ENCODE measurements around the gene SLC25A22. TPM values are rescaled to one million over a fixed set of nuclear protein-coding genes. Genes with fewer than 3 reads are reported as not detected.
A peak's percentile ranks its signal among the peaks of the same experiment; 100 is the strongest.

SLC25A22 gene
- total and polyA plus RNA-seq, 4 experiments from 2014 or later, result 9.4 to 24.1 (median 18.7) TPM

- CTCF ChIA-PET (ENCODE audit: partially characterized antibody), result interaction anchor here (2.4 to 3.6 kb wide), 2 partner anchors 10 to 14 kb away, joined by 6 to 9 read pairs; no protein-coding TSS in a partner anchor
- H3K27ac ChIP-seq (ENCODE audit: low read depth, low read length), result no peak overlapping the region
- peaks cover 12% of the 10 kb centered on the region for H3K4me1 ChIP-seq (ENCODE audit: insufficient read depth, low read length)
- Mint-ChIP-seq H3K9me3 (peaks cover 0 to 2% (median 0%) of the 10 kb centered on the region in 8 donors), H3K27me3 (no peaks in the 10 kb centered on the region), H3K4me1 (peaks cover 0 to 12% (median 5%) of the 10 kb centered on the region in 4 donors), H3K4me3 (no peak overlapping the region), H3K36me3 (peaks cover 0 to 3% of the 10 kb centered on the region in 2 donors), H3K27ac (no peak overlapping the region)
- POLR2A ChIA-PET (ENCODE audit: partially characterized antibody), result no interaction called here
- intact Hi-C loops (cut with micrococcal nuclease), result no loop called here
- peak in 1 of 5 donors; percentile 22 for DNase-seq
- no peaks in the 10 kb centered on the region for H3K27me3 ChIP-seq (ENCODE audit: insufficient read depth, low read length)
- no peaks in the 10 kb centered on the region for H3K9me3 ChIP-seq (ENCODE audit: control insufficient read depth in 1 of 2, low read length in 2 of 2)
- no peak overlapping the region for H3K4me3 ChIP-seq (ENCODE audit: low read length in 2 of 2)
- H3K36me3 ChIP-seq (ENCODE audit: insufficient read depth, low read length), result no peaks in the 10 kb centered on the region
These were observed 15.6 kb downstream of the SLC25A22 start for GRCh38 chr11:782264-783174.

DNA sequence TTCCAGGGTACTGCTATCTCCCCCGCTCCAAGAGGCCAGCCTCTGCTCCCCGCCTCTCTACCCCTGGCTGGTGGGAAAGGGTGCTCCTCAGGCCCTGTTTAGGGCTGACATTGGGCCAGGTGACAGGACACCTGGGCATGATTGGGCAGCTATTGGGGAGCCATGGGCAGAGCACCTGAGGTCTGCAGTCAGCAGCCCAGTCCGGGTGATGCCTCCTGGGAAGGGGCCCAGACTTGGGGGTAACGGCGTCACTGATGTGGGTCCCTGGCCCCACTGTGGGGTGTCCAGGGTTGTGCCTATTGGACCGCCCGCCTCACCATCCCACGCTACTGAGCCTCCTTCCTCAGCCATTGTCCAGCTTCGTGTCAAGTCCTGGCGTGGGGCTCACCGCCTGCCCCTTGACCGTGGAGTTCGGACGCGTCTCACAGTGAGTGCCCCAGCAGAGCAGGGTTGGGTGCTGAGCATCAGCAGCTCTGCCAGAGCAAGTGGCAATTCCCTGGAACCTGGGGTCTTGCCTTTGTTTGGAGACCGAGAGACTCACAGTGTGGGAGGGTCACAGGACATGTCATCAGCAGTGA, 18.0 kb downstream of the SLC25A22 start:
- Histone ChIP-seq H3K27me3 (ENCODE audit: insufficient read depth, low read length) (no peaks in the 10 kb centered on the region), H3K4me3 (ENCODE audit: low read length in 2 of 2) (no peak overlapping the region), H3K27ac (ENCODE audit: low read depth, low read length) (no peak overlapping the region), H3K4me1 (ENCODE audit: insufficient read depth, low read length) (peaks cover 29% of the 10 kb centered on the region), H3K9me3 (ENCODE audit: control insufficient read depth in 1 of 2, low read length in 2 of 2) (no peaks in the 10 kb centered on the region), H3K36me3 (ENCODE audit: insufficient read depth, low read length) (no peaks in the 10 kb centered on the region)
- intact Hi-C loops (cut with micrococcal nuclease), result no loop called here
- DNase-seq, result no peak
- H3K4me3 Mint-ChIP-seq, result peak overlapping the region in 2 of 8 donors; percentile 17 to 43
- POLR2A ChIA-PET (ENCODE audit: partially characterized antibody), result no interaction called here
- no peak overlapping the region for H3K27ac Mint-ChIP-seq
- CTCF ChIA-PET (ENCODE audit: partially characterized antibody), result no interaction called here
- H3K9me3 Mint-ChIP-seq, result peaks cover 0 to 2% (median 0%) of the 10 kb centered on the region in 8 donors
- H3K4me1 Mint-ChIP-seq, result peaks cover 1 to 29% (median 9%) of the 10 kb centered on the region in 4 donors
- peaks cover 0 to 7% of the 10 kb centered on the region in 2 donors for H3K36me3 Mint-ChIP-seq
- H3K27me3 Mint-ChIP-seq, result no peaks in the 10 kb centered on the region

- POLR2A ChIA-PET (ENCODE audit: partially characterized antibody), result interaction anchor here (0.6 to 3.6 kb wide), 2 partner anchors 17 to 32 kb away, joined by 3 to 23 read pairs; partner anchors contain the start of genes SLC25A22 and TALDO1
- peak overlapping the region in 5 of 8 donors; percentile 9 to 63 (median 43) for H3K4me3 Mint-ChIP-seq
- H3K4me1 Mint-ChIP-seq, result peaks cover 2 to 36% (median 9%) of the 10 kb centered on the region in 4 donors
- H3K36me3 Mint-ChIP-seq, result peaks cover 0 to 5% of the 10 kb centered on the region in 2 donors
- intact Hi-C loops (cut with micrococcal nuclease), result no loop called here
- Histone ChIP-seq H3K9me3 (ENCODE audit: control insufficient read depth in 1 of 2, low read length in 2 of 2) (no peaks in the 10 kb centered on the region), H3K4me1 (ENCODE audit: insufficient read depth, low read length) (peaks cover 32% of the 10 kb centered on the region), H3K27ac (ENCODE audit: low read depth, low read length) (no peak overlapping the region), H3K27me3 (ENCODE audit: insufficient read depth, low read length) (no peaks in the 10 kb centered on the region), H3K36me3 (ENCODE audit: insufficient read depth, low read length) (no peaks in the 10 kb centered on the region), H3K4me3 (ENCODE audit: low read length in 2 of 2) (no peak overlapping the region)
- no peaks in the 10 kb centered on the region for H3K27me3 Mint-ChIP-seq
- no peak for DNase-seq
- CTCF ChIA-PET (ENCODE audit: partially characterized antibody), result no interaction called here
- peaks cover 0 to 2% (median 0%) of the 10 kb centered on the region in 8 donors for H3K9me3 Mint-ChIP-seq
- peak overlapping the region in 3 of 7 donors; percentile 30 to 60 (median 41) for H3K27ac Mint-ChIP-seq
These were observed 18.8 kb downstream of the SLC25A22 start for GRCh38 chr11:778976-779954.

DNA sequence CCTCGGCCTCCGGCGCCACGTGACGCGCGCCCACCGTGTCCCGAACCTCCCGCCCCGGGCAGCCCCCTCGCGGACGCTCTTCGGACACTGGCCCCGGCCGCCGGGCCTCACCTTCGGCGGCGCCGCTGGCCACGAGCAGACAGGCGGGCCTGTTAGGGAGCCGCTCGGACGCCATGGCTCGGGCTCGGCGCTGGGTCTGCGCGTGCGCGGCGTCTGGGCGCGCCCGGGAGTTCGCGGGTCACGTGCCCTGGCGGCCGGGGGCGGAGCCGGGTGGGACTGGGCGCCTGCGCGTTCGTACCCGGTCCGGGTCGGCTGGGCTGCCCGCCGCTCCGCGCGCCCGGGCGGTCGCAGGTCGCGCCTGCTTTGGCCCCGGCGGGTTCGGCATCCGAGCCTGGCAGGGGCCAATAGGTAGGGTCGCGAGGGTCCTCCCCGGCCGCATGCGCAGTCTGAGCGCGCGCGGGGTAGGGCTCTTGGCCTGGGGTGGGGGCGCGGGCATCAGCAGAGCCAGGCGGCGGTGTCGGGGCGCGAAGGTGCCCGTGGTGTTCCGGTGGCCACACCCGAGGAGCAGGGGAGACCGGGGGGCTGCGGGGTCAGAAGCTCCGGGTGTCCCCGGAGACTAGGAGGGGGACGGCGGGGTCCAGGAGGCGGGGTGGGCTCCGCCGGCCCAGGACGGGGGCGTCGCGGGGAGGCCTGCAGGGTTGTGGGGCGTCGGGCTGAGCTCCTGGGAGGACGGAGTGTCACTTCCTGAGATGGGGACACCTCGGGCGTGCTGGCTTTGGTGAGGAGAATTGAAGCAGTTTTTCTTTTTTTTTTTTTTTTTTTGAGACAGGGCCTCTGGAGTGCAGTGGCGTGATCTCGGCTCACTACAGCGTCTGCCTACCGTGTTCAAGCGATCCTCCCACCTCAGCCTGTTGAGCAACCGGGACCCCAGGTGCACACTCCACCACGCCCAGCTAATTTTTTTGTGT, 20.5 kb downstream of the SLC25A22 start, which contains the start of gene GATD1:
Gene GATD1, minus strand, starts transcription at position 200 of the 968 bp plus-strand sequence. Its CDS starts 25 bp downstream, at position 175.
- Histone ChIP-seq H3K27me3 (ENCODE audit: insufficient read depth, low read length) (no peaks in the 10 kb centered on the region), H3K4me1 (ENCODE audit: insufficient read depth, low read length) (peaks cover 32% of the 10 kb centered on the region), H3K4me3 (ENCODE audit: low read length in 2 of 2) (peak within 1 kb of the TSS; percentile 29 to 76), H3K27ac (ENCODE audit: low read depth, low read length) (peak within 1 kb of the TSS; percentile 67), H3K36me3 (ENCODE audit: insufficient read depth, low read length) (peaks cover 7% of the 10 kb centered on the region), H3K9me3 (ENCODE audit: control insufficient read depth in 1 of 2, low read length in 2 of 2) (no peaks in the 10 kb centered on the region)
- CTCF ChIA-PET (ENCODE audit: partially characterized antibody), result interaction anchor here (1.4 to 2.4 kb wide), 2 partner anchors 8 to 12 kb away, joined by 7 to 8 read pairs; no protein-coding TSS in a partner anchor
- Mint-ChIP-seq H3K4me1 (peaks cover 3 to 36% (median 9%) of the 10 kb centered on the region in 4 donors), H3K4me3 (peak within 1 kb of the TSS; percentile 77 to 89 (median 87)), H3K9me3 (peaks cover 0 to 2% (median 0%) of the 10 kb centered on the region in 8 donors), H3K27me3 (no peaks in the 10 kb centered on the region), H3K36me3 (peaks cover 0 to 5% of the 10 kb centered on the region in 2 donors), H3K27ac (peak within 1 kb of the TSS; percentile 68 to 93 (median 87))
- POLR2A ChIA-PET (ENCODE audit: partially characterized antibody), result interaction anchor here (0.7 to 3.6 kb wide), 9 partner anchors 16 to 81 kb away, joined by 3 to 23 read pairs (median 5); partner anchors contain the start of genes PIDD1, PNPLA2, RPLP2 and SLC25A22
- intact Hi-C loops (cut with micrococcal nuclease), result loop anchor here (1.0 to 2.0 kb wide), 3 partner anchors 21 to 32 kb away; partner anchors contain the start of genes RPLP2, SLC25A22 and TALDO1
- DNase-seq, result peak; percentile 89 to 95 (median 92)

- intact Hi-C loops (cut with micrococcal nuclease), result loop anchor here (1.0 to 2.0 kb wide), 3 partner anchors 22 to 33 kb away; partner anchors contain the start of genes RPLP2, SLC25A22 and TALDO1
- peak in 1 of 5 donors; percentile 18 for DNase-seq
- Histone ChIP-seq H3K27me3 (ENCODE audit: insufficient read depth, low read length) (no peaks in the 10 kb centered on the region), H3K4me3 (ENCODE audit: low read length in 2 of 2) (peak overlapping the region; percentile 29 to 76), H3K27ac (ENCODE audit: low read depth, low read length) (peak overlapping the region; percentile 67), H3K9me3 (ENCODE audit: control insufficient read depth in 1 of 2, low read length in 2 of 2) (no peaks in the 10 kb centered on the region), H3K36me3 (ENCODE audit: insufficient read depth, low read length) (peaks cover 7% of the 10 kb centered on the region), H3K4me1 (ENCODE audit: insufficient read depth, low read length) (peaks cover 32% of the 10 kb centered on the region)
- Mint-ChIP-seq H3K9me3 (peaks cover 0 to 2% (median 0%) of the 10 kb centered on the region in 8 donors), H3K36me3 (peaks cover 0 to 5% of the 10 kb centered on the region in 2 donors), H3K27me3 (no peaks in the 10 kb centered on the region), H3K4me3 (peak overlapping the region; percentile 74 to 83 (median 78)), H3K4me1 (peaks cover 3 to 36% (median 9%) of the 10 kb centered on the region in 4 donors), H3K27ac (peak overlapping the region in 6 of 7 donors; percentile 60 to 84 (median 71))
- CTCF ChIA-PET (ENCODE audit: partially characterized antibody), result interaction anchor here (1.4 to 2.4 kb wide), 3 partner anchors 9 to 13 kb away, joined by 6 to 8 read pairs (median 7); no protein-coding TSS in a partner anchor
- POLR2A ChIA-PET (ENCODE audit: partially characterized antibody), result interaction anchor here (0.8 to 3.6 kb wide), 9 partner anchors 11 to 164 kb away, joined by 3 to 23 read pairs (median 5); partner anchors contain the start of genes PIDD1, PNPLA2, RPLP2 and SLC25A22
These were observed 21.4 kb downstream of the SLC25A22 start for GRCh38 chr11:776561-777287.

Measured in CD4-positive, alpha-beta memory T cell (primary cell).